Esophagus (tissue), 2 donors: ENCODE data around the gene OMP. TPM values are rescaled to one million over a fixed set of nuclear protein-coding genes. Genes with fewer than 3 reads are reported as not detected.

Experiments used
- H3K27ac ChIP-seq, 2 donors: one replicate each; pipeline ENCODE4 v1.5.1; 2013; ENCODE audit warnings: low read depth in 2 of 2, mild to moderate bottlenecking in 2 of 2, inconsistent platforms in 1 of 2, low read length in 1 of 2, moderate library complexity in 1 of 2
- H3K27me3 ChIP-seq, 2 donors: one replicate each; pipeline ENCODE4 v1.6.1; 2013; ENCODE audit warnings: low read length in 2 of 2, control low read depth in 1 of 2, mild to moderate bottlenecking in 1 of 2; ENCODE audit not compliant: insufficient read depth in 2 of 2, control insufficient read depth in 1 of 2
- H3K36me3 ChIP-seq, 2 donors: one replicate each; pipeline ENCODE4 v1.6.1; 2013; ENCODE audit warnings: low read length in 1 of 2; ENCODE audit not compliant: control insufficient read depth in 2 of 2, insufficient read depth in 2 of 2
- H3K4me1 ChIP-seq, 2 donors: one replicate each; pipeline ENCODE4 v1.6.1; 2013; ENCODE audit warnings: low read length in 1 of 2; ENCODE audit not compliant: control insufficient read depth in 2 of 2, insufficient read depth in 2 of 2
- H3K4me3 ChIP-seq, 2 donors: one replicate each; pipeline ENCODE4 v1.5.1; 2013; ENCODE audit warnings: low read length in 2 of 2, mild to moderate bottlenecking in 2 of 2, low read depth in 1 of 2, moderate library complexity in 1 of 2
- H3K9me3 ChIP-seq, 2 donors: one replicate each; pipeline ENCODE4 v1.6.1; 2013; ENCODE audit warnings: mild to moderate bottlenecking in 2 of 2, low read depth in 1 of 2, low read length in 1 of 2, moderate library complexity in 1 of 2; ENCODE audit not compliant: control insufficient read depth in 2 of 2, insufficient read depth in 1 of 2
- WGBS, 2 donors: extraction: QIAGEN DNeasy Blood & Tissue Kit; methylation state at CpG; one replicate each; pipeline ENCODE4 v1.1.7; 2013; 5-methylcytosine and 5-hydroxymethylcytosine counted together
- polyA plus RNA-seq, 2 donors: library from polyadenylated mRNA; stranded (reverse); fragments of 200-250 nt; gene quantifications; one replicate each; pipeline ENCODE4 v1.2.3, GENCODE V29; 2013
- donor health status: healthy with polysubstance abuse.
- donor health status: Bipolar disorder and iron deficiency.

Gene OMP
- polyA plus RNA-seq, 2 donors: 0.33 to 0.98 TPM

GRCh38 chr11:77147668-77148321 is 45.2 kb downstream of the OMP start:
- H3K4me1 ChIP-seq: peaks cover 2 to 3% of the 10 kb centered on the region in 2 donors

GRCh38 chr11:77148963-77149715 is 46.5 kb downstream of the OMP start:
- Histone ChIP-seq H3K4me1 (peaks cover 2 to 3% of the 10 kb centered on the region in 2 donors), H3K27me3 (no peaks in the 10 kb centered on the region), H3K27ac (no peak overlapping the region), H3K9me3 (no peaks in the 10 kb centered on the region), H3K36me3 (no peaks in the 10 kb centered on the region), H3K4me3 (no peak overlapping the region)
- WGBS, 2 donors: 93 to 98% methylated on average over 8 of the region's 8 CpGs

More at GRCh38 chr11:77147668-77148321, 45.2 kb downstream of the OMP start:
- WGBS, 2 donors: 16% methylated on average over 43 to 47 of the region's 47 CpGs
- Histone ChIP-seq H3K27me3 (no peaks in the 10 kb centered on the region), H3K36me3 (no peaks in the 10 kb centered on the region), H3K4me3 (peak overlapping the region; percentile 11 to 26), H3K9me3 (no peaks in the 10 kb centered on the region), H3K27ac (no peak overlapping the region)

GRCh38 chr11:77149716-77150392 is 47.2 kb downstream of the OMP start:
- H3K27ac ChIP-seq: no peak overlapping the region
- H3K4me1 ChIP-seq: peaks cover 3 to 5% of the 10 kb centered on the region in 2 donors
- no peaks in the 10 kb centered on the region for H3K9me3 ChIP-seq
- no peaks in the 10 kb centered on the region for H3K36me3 ChIP-seq
- WGBS, 2 donors: 86 to 87% methylated on average over 12 of the region's 12 CpGs
- H3K4me3 ChIP-seq: no peak overlapping the region
- H3K27me3 ChIP-seq: no peaks in the 10 kb centered on the region

GRCh38 chr11:77150836-77151235 is 48.2 kb downstream of the OMP start:
- Histone ChIP-seq H3K27me3 (no peaks in the 10 kb centered on the region), H3K4me3 (no peak overlapping the region), H3K36me3 (no peaks in the 10 kb centered on the region), H3K9me3 (no peaks in the 10 kb centered on the region), H3K27ac (no peak overlapping the region), H3K4me1 (peaks cover 3 to 5% of the 10 kb centered on the region in 2 donors)
- 94 to 96% methylated on average over 10 of the region's 10 CpGs for WGBS, 2 donors

- Histone ChIP-seq H3K36me3 (no peaks in the 10 kb centered on the region), H3K9me3 (no peaks in the 10 kb centered on the region), H3K4me1 (peaks cover 3 to 5% of the 10 kb centered on the region in 2 donors), H3K27me3 (no peaks in the 10 kb centered on the region), H3K27ac (no peak overlapping the region), H3K4me3 (no peak overlapping the region)
- WGBS, 2 donors: 69 to 74% methylated on average over 10 to 11 of the region's 11 CpGs
Measured at GRCh38 chr11:77151804-77152509, 49.3 kb downstream of the OMP start.

GRCh38 chr11:77152846-77153245 is 50.2 kb downstream of the OMP start:
- 77% methylated on average over 6 of the region's 6 CpGs for WGBS, 2 donors
- H3K4me3 ChIP-seq: no peak overlapping the region
- H3K36me3 ChIP-seq: no peaks in the 10 kb centered on the region
- peaks cover 3 to 5% of the 10 kb centered on the region in 2 donors for H3K4me1 ChIP-seq
- H3K27me3 ChIP-seq: no peaks in the 10 kb centered on the region
- no peaks in the 10 kb centered on the region for H3K9me3 ChIP-seq
- H3K27ac ChIP-seq: no peak overlapping the region

Other genes starting within 250 kb of the OMP start
- gene ACER3, start 241.9 kb upstream of the OMP start, polyA plus RNA-seq: 1 to 10 TPM; 7.2 to 8.2 TPM
- 1 to 10 TPM; 2.4 to 4.8 TPM for gene B3GNT6, start 68.4 kb upstream of the OMP start, polyA plus RNA-seq
- gene CAPN5, start 35.9 kb upstream of the OMP start, polyA plus RNA-seq: 10 to 100 TPM; 26.6 to 27.8 TPM
- 1 to 10 TPM; 1.1 to 1.2 TPM for gene MYO7A, start 25.4 kb downstream of the OMP start, polyA plus RNA-seq
- under 1 TPM in 1 of 2 donors, not detected in 1; 0.18 TPM for gene GDPD4, start 198.8 kb downstream of the OMP start, polyA plus RNA-seq